Erythroblast (primary cell): ENCODE results near the gene MDGA2.
A peak's percentile ranks its signal among the peaks of the same experiment; 100 is the strongest.
"Not testable (repeated sequence)": the region's sequence is repeated elsewhere in the genome, so short reads cannot be mapped to it uniquely, and the experiment has no call there.

Experiments
- DNase-seq, 2 experiments: peaks; one replicate each; lab custom pipeline; 2025; lab: John Stamatoyannopoulos, UW
- GATA1 ChIP-seq: IDR thresholded peaks from 2 replicates; pipeline ENCODE4 v1.6.1; 2011; ENCODE audit warnings: low read depth, mild to moderate bottlenecking, control low read depth, low read length, moderate library complexity
- POLR2A ChIP-seq: IDR thresholded peaks from 2 replicates; pipeline ENCODE4 v1.6.1; 2011; ENCODE audit warnings: mild to moderate bottlenecking, low read length

The MDGA2 gene

GRCh38 chr14:47297374-47297773, 378.0 kb downstream of the MDGA2 start:
- no peak for TF ChIP-seq POLR2A
- TF ChIP-seq GATA1, result no peak
- DNase-seq, result no peak

- no peak for DNase-seq
- no peak for TF ChIP-seq GATA1
- no peak for TF ChIP-seq POLR2A
Measured at GRCh38 chr14:47284283-47284682, 391.1 kb downstream of the MDGA2 start.

GRCh38 chr14:47281761-47282160, 393.6 kb downstream of the MDGA2 start:
- DNase-seq, result not testable (repeated sequence)

- no peak for TF ChIP-seq GATA1
- TF ChIP-seq POLR2A, result no peak
- peak; percentile 43 to 70 for DNase-seq
Measured at GRCh38 chr14:47278233-47278842, 397.1 kb downstream of the MDGA2 start.

GRCh38 chr14:47277703-47278102, 397.7 kb downstream of the MDGA2 start:
- DNase-seq, result peak in 1 of 2 experiments; percentile 3
- TF ChIP-seq GATA1, result no peak
- no peak for TF ChIP-seq POLR2A

GRCh38 chr14:47276931-47277330, 398.5 kb downstream of the MDGA2 start:
- DNase-seq, result no peak
- no peak for TF ChIP-seq POLR2A
- no peak for TF ChIP-seq GATA1

- no peak for TF ChIP-seq POLR2A
- no peak for DNase-seq
Measured at GRCh38 chr14:47273939-47274338, 401.5 kb downstream of the MDGA2 start.

- no peak for TF ChIP-seq POLR2A
- TF ChIP-seq GATA1, result no peak
- no peak for DNase-seq
Measured at GRCh38 chr14:47270715-47271114, 404.7 kb downstream of the MDGA2 start.

- peak in 1 of 2 experiments; percentile 62 for DNase-seq
Measured at GRCh38 chr14:47269756-47270492, 405.5 kb downstream of the MDGA2 start.

GRCh38 chr14:47264842-47265241, 410.6 kb downstream of the MDGA2 start:
- DNase-seq, result no peak
- TF ChIP-seq POLR2A (no peak), GATA1 (no peak)

More at GRCh38 chr14:47269756-47270492, 405.5 kb downstream of the MDGA2 start:
- TF ChIP-seq GATA1 (no peak), POLR2A (no peak)

GRCh38 chr14:47262801-47263200, 412.6 kb downstream of the MDGA2 start:
- no peak for DNase-seq
- TF ChIP-seq POLR2A, result no peak
- no peak for TF ChIP-seq GATA1

- TF ChIP-seq GATA1 (no peak), POLR2A (no peak)
- DNase-seq, result no peak
Measured at GRCh38 chr14:47261350-47261749, 414.1 kb downstream of the MDGA2 start.

GRCh38 chr14:47259796-47260195, 415.6 kb downstream of the MDGA2 start:
- TF ChIP-seq GATA1 (no peak), POLR2A (no peak)

GRCh38 chr14:47257013-47257412, 418.4 kb downstream of the MDGA2 start:
- DNase-seq, result no peak
- no peak for TF ChIP-seq GATA1
- TF ChIP-seq POLR2A, result no peak

More at GRCh38 chr14:47259796-47260195, 415.6 kb downstream of the MDGA2 start:
- DNase-seq, result no peak

- TF ChIP-seq GATA1 (no peak), POLR2A (no peak)
- no peak for DNase-seq
Measured at GRCh38 chr14:47252802-47253201, 422.6 kb downstream of the MDGA2 start.
